ENCODE results near the gene LEFTY1.

- TF ChIP-seq PHF21A (IDR thresholded peaks at IDR 0.05; ENCODE audit: borderline replicate concordance, low read depth): no peak
- no peak for TF ChIP-seq ATF2 (CRISPR knock-in tag; IDR thresholded peaks at IDR 0.05)
- no peak for TF ChIP-seq ZNF253 (CRISPR knock-in tag; conservative IDR thresholded peaks at IDR 0.05)
- no peak for TF ChIP-seq HNRNPUL1 (IDR thresholded peaks at IDR 0.05; ENCODE audit: low read length)
- TF ChIP-seq CREB3 (tag; conservative IDR thresholded peaks at IDR 0.05; ENCODE audit: low read depth): no peak
- no peak for TF ChIP-seq MAFK (IDR thresholded peaks at IDR 0.05; ENCODE audit: low read length)
- TF ChIP-seq CTCF (IDR thresholded peaks at IDR 0.05 in 2 of 3, conservative IDR thresholded peaks at IDR 0.05 in 1 of 3; ENCODE audit: insufficient read depth in 2 of 3, low read depth in 1 of 3, low read length in 3 of 3): no peak
These were observed 28.8 kb downstream of the LEFTY1 start for GRCh38 chr1:225860107-225860506.

Data from K562 (cell line).